K562 (cell line): Measurements from ENCODE around the gene BACH1. TPM values are rescaled to one million over a fixed set of nuclear protein-coding genes. Genes with fewer than 3 reads are reported as not detected.

Experiments used
- ILF3 ChIP-seq: fragments of 450-650 bp; IDR thresholded peaks from 2 replicates; pipeline ENCODE4 v1.6.1; 2018; ENCODE audit warnings: antibody characterized with exemption, mild to moderate bottlenecking, moderate library complexity, borderline replicate concordance
- RCOR1 ChIP-seq, 2 experiments: IDR thresholded peaks; 2 replicates each; pipeline ENCODE4 v1.6.1; 2012; ENCODE audit warnings: low read depth in 2 of 2, low read length in 2 of 2, borderline replicate concordance in 1 of 2, improper control_type of control experiment in 1 of 2
- STAT5A ChIP-seq: IDR thresholded peaks from 2 replicates; pipeline ENCODE4 v1.6.1; 2012; ENCODE audit warnings: low read length, inconsistent platforms, borderline replicate concordance
- TSC22D4 ChIP-seq: fragments of 450-650 bp; IDR thresholded peaks from 2 replicates; pipeline ENCODE4 v1.6.1; 2016; ENCODE audit warnings: missing genetic modification characterization, missing biosample characterization, control low read depth
- ZKSCAN1 ChIP-seq: fragments of 150-350 bp; IDR thresholded peaks from 2 replicates; pipeline ENCODE4 v1.6.1; 2016; ENCODE audit warnings: low read depth, low read length
- ZNF324 ChIP-seq: fragments of 250-450 bp; sonication (Bioruptor Pico); IDR thresholded peaks from 2 replicates; pipeline ENCODE4 v1.4.0; 2020; ENCODE audit warnings: mild to moderate bottlenecking
- ZNF431 ChIP-seq: sonication (generic); formaldehyde crosslinking; IDR thresholded peaks from 2 replicates; pipeline ENCODE4 v1.8.0; 2022; ENCODE audit warnings: mild to moderate bottlenecking, missing genetic modification reagents
- polyA plus RNA-seq, 8 experiments: library from polyadenylated mRNA; depleted of rRNA in 4 of 8; stranded (reverse) in 5 of 8; unstranded in 3 of 8; fragments of >200 nt; fragmentation: Nextera tagmentation in 2 of 8; fragmentation: Illumina TruSeq in 1 of 8; extraction: Ambion mirVana in 2 of 8; extraction: Trizol in 1 of 8; gene quantifications; 2 replicates each; pipeline versions ENCODE4 v1.2.1 to v1.2.3, GENCODE V29; 2011 to 2014; ENCODE audit warnings: inconsistent platforms in 1 of 8, missing spikeins in 1 of 8
- total RNA-seq, 7 experiments: library from RNA; depleted of rRNA in 6 of 7; stranded (reverse); fragments of >200 nt in 6 of 7; fragmentation: Illumina TruSeq in 2 of 7; extraction: Trizol in 2 of 7; gene quantifications; 2 replicates each; pipeline versions ENCODE4 v1.2.1 to v1.2.3, GENCODE V29; 2011 to 2021; ENCODE audit warnings: low replicate concordance in 1 of 7
- TF ChIP-seq, protein P1 (sequence below): sonication (generic); formaldehyde crosslinking; IDR thresholded peaks from 2 replicates; pipeline ENCODE4 v1.8.1; 2023; ENCODE audit warnings: mild to moderate bottlenecking, missing genetic modification reagents
- TF ChIP-seq, protein P2 (sequence below): fragments of 450-650 bp; formaldehyde crosslinking; IDR thresholded peaks from 2 replicates; pipeline ENCODE4 v1.4.0; 2020; ENCODE audit warnings: mild to moderate bottlenecking, moderate library complexity
- TF ChIP-seq, protein P3 (sequence below): fragments of 200-400 bp; formaldehyde crosslinking; IDR thresholded peaks from 2 replicates; pipeline ENCODE4 v1.6.1; 2017; ENCODE audit warnings: mild to moderate bottlenecking, low read depth, low read length, moderate library complexity
- TF ChIP-seq, protein P4 (sequence below), 2 experiments: fragments of 450-650 bp; IDR thresholded peaks; 2 replicates each; pipeline ENCODE4 v1.6.1; 2016; ENCODE audit warnings: mild to moderate bottlenecking in 2 of 2, borderline replicate concordance in 1 of 2, low read depth in 1 of 2, moderate library complexity in 1 of 2

The BACH1 gene
- total and polyA plus RNA-seq, 9 of the 15 experiments (the other 6 are each of a cell fraction or from before 2014, with no cell fraction given), result 10.6 to 58.5 (median 28.6) TPM

DNA sequence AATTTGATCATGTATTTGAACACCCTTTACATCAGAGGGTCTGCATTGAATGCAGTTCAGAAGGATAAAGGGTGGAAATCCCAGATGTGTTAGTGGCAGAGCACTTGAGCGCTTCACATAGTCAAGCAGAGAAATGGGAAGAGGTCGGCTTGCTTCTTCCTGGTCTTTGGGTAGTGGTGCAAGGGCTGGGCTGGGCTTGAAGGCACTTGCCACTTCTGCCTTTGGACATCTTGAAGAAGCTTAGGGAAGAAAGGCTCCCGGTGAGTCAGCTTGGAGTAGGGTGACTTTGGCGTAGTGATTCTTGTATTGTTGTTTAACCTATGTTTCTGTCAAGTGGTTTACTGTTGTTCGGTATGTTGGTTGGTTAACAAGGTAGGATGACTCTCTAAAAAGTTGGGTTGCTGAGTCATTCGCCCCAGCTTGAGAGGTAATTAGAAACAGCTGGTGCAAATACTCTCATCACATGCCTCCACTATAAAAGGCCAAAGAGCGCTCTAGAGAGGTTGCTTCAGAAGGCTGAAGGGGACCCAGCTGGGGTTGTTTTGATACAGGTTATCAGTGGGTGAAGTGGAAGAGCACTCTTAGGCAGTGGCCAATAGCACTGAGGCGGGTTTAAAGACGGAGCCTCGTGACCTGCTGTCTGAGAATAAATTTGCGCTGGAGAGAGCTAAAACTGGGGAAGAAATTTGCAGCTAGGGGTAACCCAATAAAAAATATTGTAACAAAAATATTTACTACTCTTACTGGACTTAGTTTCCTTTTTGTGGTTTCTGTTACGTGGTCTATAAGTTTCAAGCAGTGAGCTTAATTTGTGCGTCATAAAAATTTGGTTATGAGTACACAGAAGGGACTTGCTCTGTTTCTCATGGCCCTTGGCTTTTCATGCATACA lies 1.4 kb downstream of the BACH1 start (continued):
- TF ChIP-seq, protein P1, sequence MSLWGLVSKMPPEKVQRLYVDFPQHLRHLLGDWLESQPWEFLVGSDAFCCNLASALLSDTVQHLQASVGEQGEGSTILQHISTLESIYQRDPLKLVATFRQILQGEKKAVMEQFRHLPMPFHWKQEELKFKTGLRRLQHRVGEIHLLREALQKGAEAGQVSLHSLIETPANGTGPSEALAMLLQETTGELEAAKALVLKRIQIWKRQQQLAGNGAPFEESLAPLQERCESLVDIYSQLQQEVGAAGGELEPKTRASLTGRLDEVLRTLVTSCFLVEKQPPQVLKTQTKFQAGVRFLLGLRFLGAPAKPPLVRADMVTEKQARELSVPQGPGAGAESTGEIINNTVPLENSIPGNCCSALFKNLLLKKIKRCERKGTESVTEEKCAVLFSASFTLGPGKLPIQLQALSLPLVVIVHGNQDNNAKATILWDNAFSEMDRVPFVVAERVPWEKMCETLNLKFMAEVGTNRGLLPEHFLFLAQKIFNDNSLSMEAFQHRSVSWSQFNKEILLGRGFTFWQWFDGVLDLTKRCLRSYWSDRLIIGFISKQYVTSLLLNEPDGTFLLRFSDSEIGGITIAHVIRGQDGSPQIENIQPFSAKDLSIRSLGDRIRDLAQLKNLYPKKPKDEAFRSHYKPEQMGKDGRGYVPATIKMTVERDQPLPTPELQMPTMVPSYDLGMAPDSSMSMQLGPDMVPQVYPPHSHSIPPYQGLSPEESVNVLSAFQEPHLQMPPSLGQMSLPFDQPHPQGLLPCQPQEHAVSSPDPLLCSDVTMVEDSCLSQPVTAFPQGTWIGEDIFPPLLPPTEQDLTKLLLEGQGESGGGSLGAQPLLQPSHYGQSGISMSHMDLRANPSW (CRISPR knock-in tag), result no peak
- TF ChIP-seq STAT5A (peak; percentile 39; the same call in 1 of the 2 replicates), ZNF324 (CRISPR knock-in tag) (no peak), ILF3 (no peak), ZNF431 (CRISPR knock-in tag) (no peak), RCOR1 (IDR thresholded peaks at IDR 0.05; ENCODE audit: borderline replicate concordance in 1 of 2, low read depth in 2 of 2, low read length in 2 of 2) (peak in 1 of 2 experiments; percentile 78; a peak in 2 of 4 replicates), ZKSCAN1 (no peak), TSC22D4 (tag) (no peak)
- TF ChIP-seq, protein P2, sequence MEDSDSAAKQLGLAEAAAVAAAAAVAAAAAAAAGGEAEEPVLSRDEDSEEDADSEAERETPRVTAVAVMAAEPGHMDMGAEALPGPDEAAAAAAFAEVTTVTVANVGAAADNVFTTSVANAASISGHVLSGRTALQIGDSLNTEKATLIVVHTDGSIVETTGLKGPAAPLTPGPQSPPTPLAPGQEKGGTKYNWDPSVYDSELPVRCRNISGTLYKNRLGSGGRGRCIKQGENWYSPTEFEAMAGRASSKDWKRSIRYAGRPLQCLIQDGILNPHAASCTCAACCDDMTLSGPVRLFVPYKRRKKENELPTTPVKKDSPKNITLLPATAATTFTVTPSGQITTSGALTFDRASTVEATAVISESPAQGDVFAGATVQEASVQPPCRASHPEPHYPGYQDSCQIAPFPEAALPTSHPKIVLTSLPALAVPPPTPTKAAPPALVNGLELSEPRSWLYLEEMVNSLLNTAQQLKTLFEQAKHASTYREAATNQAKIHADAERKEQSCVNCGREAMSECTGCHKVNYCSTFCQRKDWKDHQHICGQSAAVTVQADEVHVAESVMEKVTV (CRISPR knock-in tag), result no peak
- TF ChIP-seq, protein P3, sequence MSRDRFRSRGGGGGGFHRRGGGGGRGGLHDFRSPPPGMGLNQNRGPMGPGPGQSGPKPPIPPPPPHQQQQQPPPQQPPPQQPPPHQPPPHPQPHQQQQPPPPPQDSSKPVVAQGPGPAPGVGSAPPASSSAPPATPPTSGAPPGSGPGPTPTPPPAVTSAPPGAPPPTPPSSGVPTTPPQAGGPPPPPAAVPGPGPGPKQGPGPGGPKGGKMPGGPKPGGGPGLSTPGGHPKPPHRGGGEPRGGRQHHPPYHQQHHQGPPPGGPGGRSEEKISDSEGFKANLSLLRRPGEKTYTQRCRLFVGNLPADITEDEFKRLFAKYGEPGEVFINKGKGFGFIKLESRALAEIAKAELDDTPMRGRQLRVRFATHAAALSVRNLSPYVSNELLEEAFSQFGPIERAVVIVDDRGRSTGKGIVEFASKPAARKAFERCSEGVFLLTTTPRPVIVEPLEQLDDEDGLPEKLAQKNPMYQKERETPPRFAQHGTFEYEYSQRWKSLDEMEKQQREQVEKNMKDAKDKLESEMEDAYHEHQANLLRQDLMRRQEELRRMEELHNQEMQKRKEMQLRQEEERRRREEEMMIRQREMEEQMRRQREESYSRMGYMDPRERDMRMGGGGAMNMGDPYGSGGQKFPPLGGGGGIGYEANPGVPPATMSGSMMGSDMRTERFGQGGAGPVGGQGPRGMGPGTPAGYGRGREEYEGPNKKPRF, result no peak
- TF ChIP-seq, protein P4, sequence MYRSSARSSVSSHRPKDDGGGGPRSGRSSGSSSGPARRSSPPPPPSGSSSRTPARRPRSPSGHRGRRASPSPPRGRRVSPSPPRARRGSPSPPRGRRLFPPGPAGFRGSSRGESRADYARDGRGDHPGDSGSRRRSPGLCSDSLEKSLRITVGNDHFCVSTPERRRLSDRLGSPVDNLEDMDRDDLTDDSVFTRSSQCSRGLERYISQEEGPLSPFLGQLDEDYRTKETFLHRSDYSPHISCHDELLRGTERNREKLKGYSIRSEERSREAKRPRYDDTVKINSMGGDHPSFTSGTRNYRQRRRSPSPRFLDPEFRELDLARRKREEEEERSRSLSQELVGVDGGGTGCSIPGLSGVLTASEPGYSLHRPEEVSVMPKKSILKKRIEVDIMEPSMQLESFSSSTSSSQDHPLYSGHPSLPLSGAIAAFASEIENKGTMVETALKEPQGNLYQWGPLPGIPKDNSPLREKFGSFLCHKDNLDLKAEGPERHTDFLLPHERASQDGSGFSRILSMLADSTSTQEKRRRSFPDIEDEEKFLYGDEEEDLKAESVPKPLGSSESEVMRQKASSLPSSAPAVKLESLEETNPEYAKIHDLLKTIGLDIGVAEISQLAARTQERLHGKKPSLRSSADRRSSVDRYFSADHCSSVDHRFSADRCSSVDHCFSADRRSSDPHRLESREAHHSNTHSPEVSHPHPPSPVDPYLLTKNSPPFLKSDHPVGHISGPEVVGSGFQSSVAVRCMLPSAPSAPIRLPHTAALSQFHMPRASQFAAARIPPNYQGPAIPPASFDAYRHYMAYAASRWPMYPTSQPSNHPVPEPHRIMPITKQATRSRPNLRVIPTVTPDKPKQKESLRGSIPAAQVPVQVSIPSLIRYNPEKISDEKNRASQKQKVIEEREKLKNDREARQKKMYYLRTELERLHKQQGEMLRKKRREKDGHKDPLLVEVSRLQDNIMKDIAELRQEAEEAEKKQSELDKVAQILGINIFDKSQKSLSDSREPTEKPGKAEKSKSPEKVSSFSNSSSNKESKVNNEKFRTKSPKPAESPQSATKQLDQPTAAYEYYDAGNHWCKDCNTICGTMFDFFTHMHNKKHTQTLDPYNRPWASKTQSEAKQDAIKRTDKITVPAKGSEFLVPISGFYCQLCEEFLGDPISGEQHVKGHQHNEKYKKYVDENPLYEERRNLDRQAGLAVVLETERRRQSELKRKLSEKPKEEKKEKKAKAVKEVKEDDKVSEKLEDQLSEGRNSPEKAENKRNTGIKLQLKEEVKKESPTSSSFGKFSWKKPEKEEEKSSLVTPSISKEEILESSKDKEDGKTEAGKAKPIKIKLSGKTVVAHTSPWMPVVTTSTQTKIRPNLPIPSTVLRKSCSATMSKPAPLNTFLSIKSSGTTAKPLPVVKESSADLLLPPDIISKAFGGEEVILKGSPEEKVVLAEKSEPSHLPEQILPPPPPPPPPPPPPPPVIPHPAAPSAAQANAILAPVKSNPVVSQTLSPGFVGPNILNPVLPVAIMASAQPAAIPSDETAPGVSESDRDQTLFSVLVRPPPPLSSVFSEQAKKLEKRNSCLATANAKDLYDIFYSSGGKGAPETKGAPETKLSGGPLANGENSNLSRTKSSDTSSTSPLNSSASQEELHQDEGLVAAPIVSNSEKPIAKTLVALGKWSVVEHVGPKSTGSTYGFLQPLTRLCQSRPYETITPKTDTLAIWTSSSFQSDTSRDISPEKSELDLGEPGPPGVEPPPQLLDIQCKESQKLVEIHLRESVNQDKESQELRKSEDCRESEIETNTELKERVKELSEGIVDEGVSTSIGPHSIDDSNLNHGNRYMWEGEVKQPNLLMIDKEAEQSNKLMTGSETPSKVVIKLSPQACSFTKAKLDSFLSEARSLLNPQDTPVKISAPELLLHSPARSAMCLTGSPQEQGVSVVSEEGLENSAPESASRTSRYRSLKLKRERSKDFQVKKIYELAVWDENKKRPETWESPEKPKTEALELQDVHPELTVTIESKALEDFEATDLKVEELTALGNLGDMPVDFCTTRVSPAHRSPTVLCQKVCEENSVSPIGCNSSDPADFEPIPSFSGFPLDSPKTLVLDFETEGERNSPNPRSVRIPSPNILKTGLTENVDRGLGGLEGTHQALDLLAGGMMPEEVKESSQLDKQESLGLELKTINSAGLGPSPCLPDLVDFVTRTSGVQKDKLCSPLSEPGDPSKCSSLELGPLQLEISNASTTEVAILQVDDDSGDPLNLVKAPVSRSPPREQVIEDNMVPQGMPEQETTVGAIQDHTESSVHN (IDR thresholded peaks at IDR 0.05; ENCODE audit: borderline replicate concordance in 1 of 2, low read depth in 1 of 2), result peak in 1 of 2 experiments; percentile 99; a peak in 2 of 4 replicates
